ENCODE measurements around the gene GATAD2B.
"Not testable (repeated sequence)": the region's sequence is repeated elsewhere in the genome, so short reads cannot be mapped to it uniquely, and the experiment has no call there.

GATAD2B gene

GRCh38 chr1:153778824-153779519 is 143.8 kb downstream of the GATAD2B start:
- no peak for DNase-seq (ENCODE audit: low read depth in 2 of 2, low spot score in 1 of 2)

- no peak for DNase-seq (ENCODE audit: low read depth in 2 of 2, low spot score in 1 of 2)
Measured at GRCh38 chr1:153778051-153778823, 144.5 kb downstream of the GATAD2B start.

GRCh38 chr1:153777648-153778047 is 145.1 kb downstream of the GATAD2B start:
- no peak for DNase-seq (ENCODE audit: low read depth in 2 of 2, low spot score in 1 of 2)

- DNase-seq (ENCODE audit: low read depth in 2 of 2, low spot score in 1 of 2): no peak
Measured at GRCh38 chr1:153776845-153777370, 145.9 kb downstream of the GATAD2B start.

- no peak for DNase-seq (ENCODE audit: low read depth in 2 of 2, low spot score in 1 of 2)
Measured at GRCh38 chr1:153776352-153776751, 146.4 kb downstream of the GATAD2B start.

GRCh38 chr1:153775458-153776327 is 147.1 kb downstream of the GATAD2B start:
- DNase-seq (ENCODE audit: low read depth in 2 of 2, low spot score in 1 of 2): peak; percentile 30 to 36

- DNase-seq (ENCODE audit: low read depth in 2 of 2, low spot score in 1 of 2): peak in 1 of 2 donors; percentile 13
Measured at GRCh38 chr1:153774780-153775457, 147.9 kb downstream of the GATAD2B start, which contains the start of gene SLC27A3. TSS of gene SLC27A3 (plus strand) at chr1:153775407. CDS start at chr1:153775498, 91 bp downstream.

GRCh38 chr1:153774026-153774595 is 148.7 kb downstream of the GATAD2B start:
- no peak for DNase-seq (ENCODE audit: low read depth in 2 of 2, low spot score in 1 of 2)

GRCh38 chr1:153773096-153773921 is 149.5 kb downstream of the GATAD2B start:
- DNase-seq (ENCODE audit: low read depth in 2 of 2, low spot score in 1 of 2): no peak

GRCh38 chr1:153771841-153772593 is 150.8 kb downstream of the GATAD2B start:
- DNase-seq (ENCODE audit: low read depth in 2 of 2, low spot score in 1 of 2): no peak

GRCh38 chr1:153771261-153771660 is 151.5 kb downstream of the GATAD2B start:
- DNase-seq (ENCODE audit: low read depth in 2 of 2, low spot score in 1 of 2): no peak

GRCh38 chr1:153770797-153771196 is 152.0 kb downstream of the GATAD2B start:
- DNase-seq (ENCODE audit: low read depth in 2 of 2, low spot score in 1 of 2): no peak

- no peak for DNase-seq (ENCODE audit: low read depth in 2 of 2, low spot score in 1 of 2)
Measured at GRCh38 chr1:153769221-153769620, 153.6 kb downstream of the GATAD2B start.

GRCh38 chr1:153768316-153769181 is 154.2 kb downstream of the GATAD2B start:
- no peak for DNase-seq (ENCODE audit: low read depth in 2 of 2, low spot score in 1 of 2)

- no peak for DNase-seq (ENCODE audit: low read depth in 2 of 2, low spot score in 1 of 2)
Measured at GRCh38 chr1:153767519-153767918, 155.3 kb downstream of the GATAD2B start.

GRCh38 chr1:153766663-153767062 is 156.1 kb downstream of the GATAD2B start:
- not testable (repeated sequence) for DNase-seq (ENCODE audit: low read depth in 2 of 2, low spot score in 1 of 2)

- DNase-seq (ENCODE audit: low read depth in 2 of 2, low spot score in 1 of 2): no peak
Measured at GRCh38 chr1:153764310-153764709, 158.5 kb downstream of the GATAD2B start.

All from stimulated activated CD8-positive, alpha-beta memory T cell treated with anti-CD3 and anti-CD28 coated beads, Interleukin-4, amount 100 ng/mL, for 1 hour (primary cell).